ENCODE measurements around the gene CREB5. TPM values are rescaled to one million over a fixed set of nuclear protein-coding genes. Genes with fewer than 3 reads are reported as not detected.

Gene CREB5
- total RNA-seq, 6 donors from 2014 or later: 8.3 to 34.6 (median 15.3) TPM

- Histone ChIP-seq H3K9me3 (no peaks in the 10 kb centered on the region), H3K27ac (no peak overlapping the region), H3K4me3 (no peak overlapping the region), H3K36me3 (no peaks in the 10 kb centered on the region), H3K27me3 (no peaks in the 10 kb centered on the region), H3K4me1 (peaks cover 0 to 13% (median 5%) of the 10 kb centered on the region in 4 donors)
- ATAC-seq (ENCODE audit: low FRiP score in 2 of 2) (peak; percentile 37 to 61), DNase-seq (peak in 1 of 2 donors; percentile 13)
- TF ChIP-seq EP300 (IDR thresholded peaks at IDR 0.05): no peak
- no peak for TF ChIP-seq POLR2A (IDR thresholded peaks at IDR 0.05)
- TF ChIP-seq, protein P1, sequence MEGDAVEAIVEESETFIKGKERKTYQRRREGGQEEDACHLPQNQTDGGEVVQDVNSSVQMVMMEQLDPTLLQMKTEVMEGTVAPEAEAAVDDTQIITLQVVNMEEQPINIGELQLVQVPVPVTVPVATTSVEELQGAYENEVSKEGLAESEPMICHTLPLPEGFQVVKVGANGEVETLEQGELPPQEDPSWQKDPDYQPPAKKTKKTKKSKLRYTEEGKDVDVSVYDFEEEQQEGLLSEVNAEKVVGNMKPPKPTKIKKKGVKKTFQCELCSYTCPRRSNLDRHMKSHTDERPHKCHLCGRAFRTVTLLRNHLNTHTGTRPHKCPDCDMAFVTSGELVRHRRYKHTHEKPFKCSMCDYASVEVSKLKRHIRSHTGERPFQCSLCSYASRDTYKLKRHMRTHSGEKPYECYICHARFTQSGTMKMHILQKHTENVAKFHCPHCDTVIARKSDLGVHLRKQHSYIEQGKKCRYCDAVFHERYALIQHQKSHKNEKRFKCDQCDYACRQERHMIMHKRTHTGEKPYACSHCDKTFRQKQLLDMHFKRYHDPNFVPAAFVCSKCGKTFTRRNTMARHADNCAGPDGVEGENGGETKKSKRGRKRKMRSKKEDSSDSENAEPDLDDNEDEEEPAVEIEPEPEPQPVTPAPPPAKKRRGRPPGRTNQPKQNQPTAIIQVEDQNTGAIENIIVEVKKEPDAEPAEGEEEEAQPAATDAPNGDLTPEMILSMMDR (IDR thresholded peaks at IDR 0.05): no peak
- no peak for TF ChIP-seq POLR2AphosphoS5 (IDR thresholded peaks at IDR 0.05)
- WGBS, 2 donors: 43 to 54% methylated on average over 6 of the region's 6 CpGs
Observed at GRCh38 chr7:28573059-28573553, 160.8 kb downstream of the CREB5 start.

DNA sequence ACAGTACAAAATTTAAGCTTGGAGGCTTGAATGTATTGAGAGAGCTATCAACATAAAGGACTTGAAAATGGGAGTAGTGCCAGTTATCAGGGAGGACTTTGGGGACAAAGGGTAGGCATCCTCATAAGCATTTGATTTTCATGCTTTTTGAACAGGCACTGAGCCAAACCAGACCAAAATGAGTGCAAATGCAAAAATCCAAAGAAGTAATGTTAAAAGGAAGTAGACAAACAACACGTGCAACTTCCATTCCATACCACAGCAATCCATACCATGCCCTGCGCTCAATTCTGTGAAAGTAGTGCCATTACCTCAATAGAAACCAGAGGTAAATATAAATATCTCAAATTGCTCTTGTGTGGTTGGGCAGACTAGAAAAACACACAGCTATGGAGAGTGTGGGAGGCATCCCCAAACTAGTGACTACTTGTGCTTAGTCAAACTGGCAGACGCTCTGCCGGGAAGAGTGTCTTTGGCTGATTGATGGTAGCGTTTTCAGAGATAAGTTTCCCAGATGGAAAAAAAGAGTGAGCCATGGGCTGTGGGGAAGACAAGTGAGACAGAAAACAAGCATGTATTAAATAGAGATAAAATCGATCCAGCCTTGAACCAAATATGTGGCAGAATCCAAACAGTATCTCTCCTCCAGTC is 161.5 kb downstream of the CREB5 start:
- Histone ChIP-seq H3K36me3 (no peaks in the 10 kb centered on the region), H3K4me1 (peaks cover 0 to 13% (median 5%) of the 10 kb centered on the region in 4 donors), H3K4me3 (no peak overlapping the region), H3K27me3 (no peaks in the 10 kb centered on the region), H3K9me3 (no peaks in the 10 kb centered on the region), H3K27ac (no peak overlapping the region)
- TF ChIP-seq EP300 (IDR thresholded peaks at IDR 0.05): no peak
- TF ChIP-seq, protein P1 (IDR thresholded peaks at IDR 0.05): no peak
- TF ChIP-seq POLR2AphosphoS5 (IDR thresholded peaks at IDR 0.05): no peak
- no peak for TF ChIP-seq POLR2A (IDR thresholded peaks at IDR 0.05)
- ATAC-seq (ENCODE audit: low FRiP score in 2 of 2): peak in 1 of 2 donors; percentile 82
- DNase-seq: no peak
- WGBS, 2 donors: 53 to 62% methylated on average over 6 of the region's 6 CpGs

DNA sequence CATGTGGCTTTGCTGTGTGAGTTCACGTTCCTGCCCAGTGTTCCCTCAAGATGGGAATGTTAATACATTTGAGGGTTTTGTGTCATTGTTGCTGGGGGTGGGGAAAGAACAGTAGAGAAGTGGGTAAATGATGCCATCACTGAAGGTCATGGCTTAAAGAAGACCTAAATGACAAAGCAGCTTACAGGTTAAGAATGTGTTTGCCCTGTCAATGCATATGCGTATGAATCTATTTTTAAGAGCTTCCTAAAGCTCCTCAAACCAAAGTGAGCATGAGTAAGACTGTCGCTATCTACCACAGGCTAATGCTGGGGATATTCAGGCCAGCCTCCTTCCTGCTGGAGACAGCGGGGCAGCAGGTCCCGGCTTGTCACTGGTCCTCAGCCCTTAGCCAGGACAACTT is 162.9 kb downstream of the CREB5 start:
- H3K36me3 ChIP-seq: no peaks in the 10 kb centered on the region
- no peak for ATAC-seq (ENCODE audit: low FRiP score in 2 of 2)
- H3K4me3 ChIP-seq: no peak overlapping the region
- WGBS, 2 donors: 82 to 85% methylated on average over 5 of the region's 5 CpGs
- TF ChIP-seq POLR2A (IDR thresholded peaks at IDR 0.05) (no peak), EP300 (IDR thresholded peaks at IDR 0.05) (no peak), POLR2AphosphoS5 (IDR thresholded peaks at IDR 0.05) (no peak)
- TF ChIP-seq, protein P1 (IDR thresholded peaks at IDR 0.05): no peak
- H3K9me3 ChIP-seq: no peaks in the 10 kb centered on the region
- H3K4me1 ChIP-seq: peaks cover 0 to 13% (median 5%) of the 10 kb centered on the region in 4 donors
- H3K27me3 ChIP-seq: no peaks in the 10 kb centered on the region
- no peak for DNase-seq
- H3K27ac ChIP-seq: no peak overlapping the region

- H3K4me1 ChIP-seq: peaks cover 0 to 13% (median 5%) of the 10 kb centered on the region in 4 donors
- no peak for TF ChIP-seq POLR2A (IDR thresholded peaks at IDR 0.05)
- H3K27me3 ChIP-seq: no peaks in the 10 kb centered on the region
- no peak overlapping the region for H3K4me3 ChIP-seq
- DNase-seq (no peak), ATAC-seq (ENCODE audit: low FRiP score in 2 of 2) (no peak)
- H3K27ac ChIP-seq: no peak overlapping the region
- H3K36me3 ChIP-seq: no peaks in the 10 kb centered on the region
- no peaks in the 10 kb centered on the region for H3K9me3 ChIP-seq
Observed at GRCh38 chr7:28576656-28577055, 164.3 kb downstream of the CREB5 start.

- Histone ChIP-seq H3K36me3 (no peaks in the 10 kb centered on the region), H3K9me3 (no peaks in the 10 kb centered on the region), H3K4me3 (no peak overlapping the region), H3K27me3 (no peaks in the 10 kb centered on the region), H3K27ac (no peak overlapping the region), H3K4me1 (no peaks in the 10 kb centered on the region)
- TF ChIP-seq, protein P1 (IDR thresholded peaks at IDR 0.05): no peak
- TF ChIP-seq EP300 (IDR thresholded peaks at IDR 0.05): no peak
- no peak for TF ChIP-seq POLR2A (IDR thresholded peaks at IDR 0.05)
- TF ChIP-seq POLR2AphosphoS5 (IDR thresholded peaks at IDR 0.05): no peak
- no peak for DNase-seq
- WGBS, 2 donors: 87 to 91% methylated on average over 3 of the region's 3 CpGs
- no peak for ATAC-seq (ENCODE audit: low FRiP score in 2 of 2)
Observed at GRCh38 chr7:28579571-28579970, 167.3 kb downstream of the CREB5 start.
